SK-N-DZ (cell line): ENCODE measurements around the gene SMOC2. TPM values are rescaled to one million over a fixed set of nuclear protein-coding genes. Genes with fewer than 3 reads are reported as not detected.

Source experiments
- DNase-seq: peaks from one replicate; pipeline ENCODE4 v3.0.0-alpha.2; 2015; ENCODE audit warnings: low spot score
- polyA plus RNA-seq, 2 experiments: library from polyadenylated mRNA; depleted of rRNA; stranded (reverse); fragments of >200 nt; gene quantifications; 2 replicates each; pipeline ENCODE4 v1.2.3, GENCODE V29; 2014

The SMOC2 gene
- 0.64 and 1.5 TPM in 2 replicates for polyA plus RNA-seq (2014; cell fraction: cytosol; rRNA removed)
- 0.36 and 1.0 TPM in 2 replicates for polyA plus RNA-seq (2014; cell fraction: nucleus; rRNA removed)

DNA sequence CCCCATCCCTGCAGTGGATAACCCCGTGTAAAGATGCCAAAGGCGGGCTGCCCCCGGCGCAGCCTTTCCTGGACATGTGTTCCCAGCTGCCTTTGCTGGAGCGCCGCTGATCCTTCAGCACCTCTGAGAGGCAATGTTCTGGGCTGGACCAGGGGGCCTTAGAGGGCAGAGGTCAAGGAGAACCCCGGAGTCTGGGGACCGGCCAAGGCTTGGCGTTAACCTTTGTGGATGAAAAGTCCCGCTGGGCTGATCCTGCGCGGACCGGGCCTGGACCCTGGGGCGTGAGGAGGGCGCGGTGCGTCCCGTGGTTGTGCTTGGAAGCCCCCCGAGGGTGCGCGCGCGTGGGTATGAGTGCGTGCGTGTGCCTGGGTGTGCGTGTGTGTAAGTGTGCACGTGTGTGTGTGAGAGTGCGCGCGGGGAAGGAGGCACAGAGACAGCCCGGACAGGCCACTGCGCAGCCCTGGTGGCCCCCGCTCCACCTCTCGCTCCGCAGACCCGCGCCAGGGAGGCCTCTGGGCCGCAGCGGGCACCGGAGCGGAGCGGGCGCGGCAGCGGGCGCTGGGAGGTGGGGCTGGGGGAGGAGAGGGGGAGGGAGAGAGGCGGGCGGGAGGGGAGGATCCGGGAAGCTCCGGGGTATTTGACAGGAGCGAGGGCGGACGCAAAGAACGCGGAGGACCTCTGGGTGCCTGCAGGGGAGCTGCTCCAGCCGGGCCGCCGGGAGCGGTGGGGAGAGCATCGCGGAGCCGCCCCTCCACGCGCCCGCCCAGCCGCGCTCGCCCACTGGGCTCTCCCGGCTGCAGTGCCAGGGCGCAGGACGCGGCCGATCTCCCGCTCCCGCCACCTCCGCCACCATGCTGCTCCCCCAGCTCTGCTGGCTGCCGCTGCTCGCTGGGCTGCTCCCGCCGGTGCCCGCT, at the start of gene SMOC2:
SMOC2 (plus strand) TSS at position 665 of the 914 bp plus-strand sequence; CDS start at position 852, 187 bp downstream.
- no peak for DNase-seq

DNA sequence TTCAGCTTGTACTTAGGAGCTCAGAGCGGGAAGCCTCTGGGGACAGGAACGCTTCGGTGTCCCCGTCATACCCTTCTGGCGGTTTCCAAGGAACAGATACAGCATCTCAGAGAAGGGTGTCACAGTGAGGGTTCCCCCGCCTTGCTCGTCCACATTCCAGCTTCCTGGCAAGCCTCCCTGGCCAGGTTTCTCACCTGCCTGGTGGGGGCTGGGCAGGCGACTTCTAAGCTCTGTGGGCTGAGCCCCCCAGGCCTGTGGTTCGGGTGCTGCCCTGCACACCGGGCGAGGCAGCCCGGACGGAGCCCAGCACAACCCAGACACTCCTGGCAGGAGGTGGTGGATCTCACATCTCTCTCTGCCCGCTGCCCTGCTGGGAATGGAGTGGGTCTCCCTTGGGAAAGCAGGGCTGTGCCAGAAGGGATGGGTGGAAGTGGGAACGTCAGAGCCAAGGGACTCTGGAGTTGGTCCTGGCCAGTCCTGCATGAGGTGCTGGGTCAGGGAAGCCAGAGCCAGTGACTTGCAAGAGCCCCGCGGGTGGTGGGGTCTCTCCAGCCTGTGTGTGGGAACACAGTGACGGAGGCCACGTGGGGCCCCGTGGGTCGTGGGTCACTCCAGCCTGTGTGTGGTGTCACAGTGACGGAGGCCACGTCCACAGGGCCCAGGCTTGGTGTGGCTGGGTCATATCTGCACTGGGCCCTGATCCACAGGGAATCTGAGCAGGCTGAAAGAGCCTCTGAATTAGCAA, 47.7 kb upstream of the SMOC2 start:
- DNase-seq: no peak

DNA sequence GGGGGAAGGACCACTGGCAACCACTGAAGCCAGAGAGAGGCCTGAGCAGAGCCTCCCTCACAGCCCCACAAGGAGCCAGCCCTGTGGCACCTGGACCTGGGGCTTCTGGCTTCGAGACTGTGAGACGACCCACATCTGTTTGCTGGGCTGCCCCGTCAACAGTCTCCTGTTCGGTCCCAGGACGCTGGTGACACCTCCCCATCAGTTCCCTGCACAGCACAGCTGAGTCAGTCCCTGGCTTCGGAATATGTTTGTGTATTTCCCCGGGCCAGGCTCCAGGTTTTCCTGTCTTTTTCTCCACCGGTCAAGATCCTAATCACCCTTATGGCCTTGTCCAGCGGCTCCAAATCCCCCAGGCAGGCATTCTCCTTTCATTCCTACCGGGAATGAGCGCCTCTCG, 46.4 kb upstream of the SMOC2 start:
- DNase-seq: no peak

DNA sequence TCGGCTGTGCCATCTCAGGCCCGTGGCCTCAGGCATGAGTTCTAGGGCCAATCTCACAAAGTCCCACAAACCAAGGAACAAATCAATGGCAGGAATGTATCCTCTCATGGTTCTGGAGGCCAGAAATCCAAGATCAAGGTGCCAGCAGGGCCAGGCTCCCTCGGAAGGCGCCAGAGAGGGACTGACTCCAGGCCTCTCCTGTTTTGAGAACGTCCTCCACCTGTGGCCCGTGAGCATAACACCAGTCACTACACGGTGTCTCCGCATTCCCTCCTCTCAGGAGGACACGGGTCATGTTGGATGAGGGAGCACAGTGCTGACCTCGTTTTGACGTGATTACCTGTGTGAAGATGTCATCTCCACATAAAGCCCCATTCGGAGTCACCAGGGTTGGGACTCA, 45.0 kb upstream of the SMOC2 start:
- DNase-seq: no peak

DNA sequence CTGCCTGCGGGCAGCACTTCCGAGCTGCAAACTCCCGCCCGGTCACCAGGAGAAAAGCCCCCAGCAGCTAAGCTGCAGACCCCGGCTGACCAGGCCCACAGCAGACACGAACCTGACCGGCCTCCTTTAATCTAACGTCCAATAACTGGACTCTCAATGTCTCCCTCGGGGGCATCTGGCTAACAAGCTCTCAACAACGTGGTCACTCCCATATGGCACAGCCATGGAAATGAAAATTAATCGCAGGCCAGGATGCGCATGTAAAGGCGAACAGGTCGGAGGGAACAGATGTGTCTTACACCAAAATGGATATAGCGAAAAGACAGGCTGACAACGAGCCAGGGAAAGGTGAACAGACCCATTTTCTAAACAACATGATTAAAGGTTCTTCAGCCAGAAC, 44.4 kb upstream of the SMOC2 start:
- no peak for DNase-seq

- DNase-seq: no peak
Measured at GRCh38 chr6:168397012-168397411, 44.0 kb upstream of the SMOC2 start.

GRCh38 chr6:168400037-168400436, 40.9 kb upstream of the SMOC2 start:
- DNase-seq: no peak

DNA sequence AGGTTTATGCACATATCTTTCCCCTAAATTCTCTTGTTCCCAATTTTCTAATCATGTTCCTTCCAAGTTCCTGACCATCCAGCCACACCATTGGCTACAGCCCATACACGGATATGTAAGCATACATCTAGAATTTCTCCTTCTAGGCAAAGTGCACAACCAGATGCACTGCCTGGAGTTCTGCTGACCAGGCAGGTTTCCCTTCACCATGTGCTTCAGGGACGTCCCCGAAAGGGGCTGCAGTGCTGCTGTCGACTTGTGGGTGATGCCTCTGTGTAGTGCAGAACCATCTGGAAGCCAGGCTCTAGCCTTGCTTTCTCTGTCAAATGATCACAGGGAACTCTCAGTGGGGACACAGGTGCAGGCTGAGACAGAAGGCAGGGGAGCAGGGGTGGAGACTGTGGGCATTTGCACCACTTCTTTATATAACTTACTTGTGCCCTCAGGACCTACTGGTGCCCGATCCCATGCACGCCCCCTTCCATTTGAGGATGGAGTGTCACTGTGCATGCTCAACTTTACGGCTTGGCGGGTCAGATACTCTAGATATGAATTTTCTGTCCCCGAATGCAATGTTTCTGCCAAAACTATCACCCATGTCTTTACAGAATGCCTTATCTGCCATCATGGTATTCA, 37.5 kb upstream of the SMOC2 start:
- no peak for DNase-seq

- no peak for DNase-seq
Measured at GRCh38 chr6:168404560-168404959, 36.4 kb upstream of the SMOC2 start.

DNA sequence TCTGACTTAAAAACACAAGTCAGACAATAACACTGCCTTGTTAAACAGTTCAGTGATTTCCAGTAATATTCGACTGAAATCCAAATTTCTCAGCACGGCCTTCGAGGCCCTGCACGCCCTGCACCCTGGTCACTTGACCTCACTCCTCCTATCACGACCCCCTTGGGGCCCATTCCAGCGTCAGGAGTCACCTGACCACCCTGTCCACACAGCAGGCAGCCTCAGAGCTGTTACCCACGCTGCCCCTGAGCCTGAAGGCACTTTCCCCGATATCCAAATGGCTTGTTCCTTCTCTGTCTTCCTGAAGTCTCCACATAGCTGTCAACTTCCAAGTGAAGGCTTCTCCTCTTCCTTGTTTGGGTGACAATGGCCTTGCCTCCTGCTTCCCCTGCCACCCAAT, 33.1 kb upstream of the SMOC2 start:
- DNase-seq: no peak

DNA sequence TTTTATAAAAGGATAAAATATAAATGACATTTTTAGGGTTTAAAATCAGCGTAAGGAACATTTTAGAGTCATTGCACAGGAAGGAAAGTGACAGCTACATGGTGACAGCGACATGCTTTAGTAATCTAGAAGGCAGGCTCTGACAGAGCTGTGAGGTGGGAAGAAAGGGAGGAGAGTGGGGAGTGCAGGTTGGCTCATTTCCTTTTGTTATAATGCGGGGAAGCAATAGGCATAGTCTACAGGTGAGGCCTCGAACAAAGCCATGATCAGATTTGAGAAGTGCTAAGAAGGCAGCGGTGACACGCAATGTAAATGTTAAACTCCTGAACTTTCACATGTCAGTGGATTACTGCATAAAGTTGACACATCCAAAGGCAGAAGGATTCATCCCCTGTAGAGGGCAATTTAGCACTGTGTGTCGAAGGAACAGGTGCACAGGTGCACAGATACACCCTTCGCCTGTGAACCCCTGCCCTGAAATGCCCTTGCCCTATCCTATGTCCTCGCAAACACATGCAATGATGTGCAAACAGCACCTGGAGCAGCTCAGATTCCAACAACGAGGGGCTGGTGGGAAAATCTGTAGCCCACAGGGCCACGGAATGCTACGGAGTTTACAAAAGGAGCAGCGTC, 32.4 kb upstream of the SMOC2 start:
- DNase-seq: no peak

- no peak for DNase-seq
Measured at GRCh38 chr6:168410035-168410434, 30.9 kb upstream of the SMOC2 start.

GRCh38 chr6:168410554-168411011, 30.4 kb upstream of the SMOC2 start:
- no peak for DNase-seq

DNA sequence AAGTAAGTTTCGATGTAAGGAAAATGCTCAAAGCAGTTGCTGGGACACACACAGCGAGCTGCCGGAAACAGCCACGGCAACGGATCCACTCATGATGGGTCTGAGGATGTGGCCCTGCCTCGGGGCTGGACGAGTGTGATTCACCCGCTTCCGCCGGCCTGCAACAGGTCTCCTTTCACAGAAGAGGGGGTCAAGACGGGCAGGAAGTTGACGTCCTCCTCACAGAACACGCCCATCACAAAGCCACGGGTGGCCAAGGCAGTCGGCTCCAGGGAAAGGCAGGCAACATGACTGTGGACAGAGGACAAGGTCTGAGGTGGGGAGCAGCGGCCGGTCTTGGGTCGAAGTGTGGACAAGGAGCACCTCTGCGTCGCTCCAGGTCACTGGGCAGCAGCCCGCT, 29.9 kb upstream of the SMOC2 start:
- DNase-seq: no peak

DNA sequence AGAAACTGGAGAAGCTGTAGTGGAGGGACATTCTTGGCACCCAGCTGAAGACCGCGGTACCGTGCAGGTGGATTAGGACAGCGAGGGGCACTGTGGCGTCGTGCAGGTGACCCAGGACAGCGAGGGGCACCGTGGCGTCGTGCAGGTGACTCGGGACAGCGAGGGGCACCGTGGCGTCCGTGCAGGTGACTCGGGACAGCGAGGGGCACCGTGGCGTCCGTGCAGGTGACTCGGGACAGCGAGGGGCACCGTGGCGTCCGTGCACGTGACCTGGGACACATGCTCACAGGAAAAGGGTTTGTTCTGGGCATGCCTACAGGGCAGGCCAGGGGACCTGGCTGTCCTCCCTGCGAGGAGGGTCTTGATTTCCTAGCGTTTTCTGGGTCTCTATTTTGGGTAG, 29.2 kb upstream of the SMOC2 start:
- no peak for DNase-seq

DNA sequence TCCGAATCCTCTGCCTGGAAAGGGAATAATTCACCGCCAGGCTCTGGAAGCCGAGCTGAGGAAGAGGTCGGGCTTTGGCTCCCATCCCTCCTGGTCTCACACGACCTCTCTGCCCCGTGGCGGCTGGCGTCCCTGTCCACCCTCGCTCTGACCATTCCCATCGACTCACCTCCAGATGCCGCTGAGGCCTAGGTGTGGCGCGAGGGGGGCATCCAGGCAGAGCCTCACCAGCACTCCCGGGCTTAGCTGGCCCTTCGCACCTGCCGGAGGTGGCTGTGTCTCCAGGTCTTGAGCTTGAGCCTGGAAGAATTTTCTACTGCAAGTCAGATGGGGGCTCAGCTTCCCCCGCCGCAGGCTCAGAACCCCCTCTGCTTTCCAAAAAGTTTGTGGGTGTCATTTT, 28.5 kb upstream of the SMOC2 start:
- DNase-seq: no peak

DNA sequence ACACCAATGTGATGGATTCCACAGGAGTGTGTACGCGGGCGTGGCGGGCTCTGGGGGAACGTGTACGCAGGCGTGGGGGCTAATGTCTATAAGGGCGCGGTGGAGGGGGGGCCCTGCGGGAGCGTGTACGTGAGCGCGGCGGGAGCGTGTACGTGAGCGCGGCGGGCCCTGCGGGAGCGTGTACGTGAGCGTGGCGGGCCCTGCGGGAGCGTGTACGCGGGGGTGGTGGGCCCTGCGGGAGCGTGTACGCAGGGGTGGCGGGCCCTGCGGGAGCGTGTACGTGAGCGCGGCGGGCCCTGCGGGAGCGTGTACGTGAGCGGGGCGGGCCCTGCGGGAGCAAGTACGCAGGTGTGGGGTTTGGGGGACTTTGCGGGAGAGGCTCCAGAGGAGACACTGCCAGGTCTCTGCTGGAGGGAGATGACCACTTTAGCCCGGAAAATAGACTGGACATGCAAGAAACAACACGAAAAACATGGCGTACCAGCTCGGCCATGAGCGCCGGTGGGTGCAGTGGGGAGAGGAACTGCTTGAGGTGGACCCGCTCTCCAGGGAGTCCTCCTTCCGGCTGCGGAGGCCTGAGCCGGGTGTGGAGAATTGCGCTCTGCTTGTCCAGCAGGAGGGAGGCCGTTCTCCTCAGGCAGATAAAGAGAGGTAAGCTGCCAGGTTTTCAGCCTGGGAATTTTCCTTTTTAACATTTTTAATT, 27.8 kb upstream of the SMOC2 start:
- DNase-seq: no peak

GRCh38 chr6:168413856-168414255, 27.1 kb upstream of the SMOC2 start:
- no peak for DNase-seq

DNA sequence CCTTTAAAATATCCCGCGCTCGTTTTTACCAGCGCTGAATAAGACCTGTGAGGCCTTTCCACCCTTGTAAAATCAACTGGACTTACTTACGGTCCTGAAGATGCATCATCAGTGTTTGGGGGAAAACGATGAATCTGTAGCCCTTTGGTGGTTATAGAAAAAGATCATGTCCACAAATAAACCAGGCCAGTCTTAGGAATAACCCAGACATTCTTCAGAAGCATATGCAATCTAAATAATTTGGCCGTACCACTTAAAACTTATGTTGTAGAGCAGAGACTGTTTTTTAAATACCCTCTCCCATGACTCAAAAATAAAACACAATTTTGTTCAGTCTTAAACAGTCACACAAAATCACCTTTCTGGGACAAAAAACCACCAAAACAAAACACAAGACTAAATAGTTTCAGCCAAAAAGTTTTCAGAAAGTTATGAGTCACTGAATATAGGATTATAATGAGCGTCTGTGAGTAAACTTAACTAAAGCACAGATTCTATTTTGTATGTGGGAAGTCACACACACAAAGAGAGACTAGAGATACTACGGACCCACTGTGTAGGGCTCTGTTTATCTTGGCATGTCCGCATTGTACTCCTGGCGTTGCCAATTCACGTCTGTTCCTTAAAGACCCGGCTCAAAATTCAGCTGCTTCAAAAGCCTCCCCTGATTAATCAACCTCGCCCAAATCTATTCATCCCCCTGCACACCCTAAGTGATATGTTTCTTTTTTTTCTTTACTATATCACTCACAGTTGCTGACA, 26.5 kb upstream of the SMOC2 start:
- DNase-seq: no peak
